IPS-15b (cell line): ENCODE data around the gene TPCN2.
A peak's percentile ranks its signal among the peaks of the same experiment; 100 is the strongest.

Experiments
- H3K27me3 ChIP-seq: one replicate; pipeline ENCODE4 v1.6.1; 2013; ENCODE audit warnings: low read length; ENCODE audit not compliant: control insufficient read depth, insufficient read depth
- H3K36me3 ChIP-seq: one replicate; pipeline ENCODE4 v1.6.1; 2013; ENCODE audit warnings: low read length; ENCODE audit not compliant: control insufficient read depth, insufficient read depth
- H3K4me1 ChIP-seq: one replicate; pipeline ENCODE4 v1.6.1; 2013; ENCODE audit warnings: mild to moderate bottlenecking, low read length; ENCODE audit not compliant: control insufficient read depth, insufficient read depth
- H3K4me3 ChIP-seq: one replicate; pipeline ENCODE4 v1.5.1; 2013; ENCODE audit warnings: low read depth, low read length
- H3K9ac ChIP-seq: one replicate; pipeline ENCODE4 v1.6.1; 2013; ENCODE audit warnings: low read depth, mild to moderate bottlenecking, low read length
- H3K9me3 ChIP-seq: one replicate; pipeline ENCODE4 v1.6.1; 2013; ENCODE audit warnings: mild to moderate bottlenecking, low read length; ENCODE audit not compliant: control insufficient read depth, insufficient read depth

Gene TPCN2

GRCh38 chr11:69012092-69013008, 36.4 kb upstream of the TPCN2 start:
- H3K4me1 ChIP-seq: peaks cover 18% of the 10 kb centered on the region

GRCh38 chr11:69013009-69013951, 35.5 kb upstream of the TPCN2 start, which contains the start of gene MRGPRF:
Gene MRGPRF, minus strand, starts transcription at chr11:69013246. Its CDS starts 3,345 bp downstream, at chr11:69009901.
- H3K9me3 ChIP-seq: no peaks in the 10 kb centered on the region
- peaks cover 16% of the 10 kb centered on the region for H3K4me1 ChIP-seq
- no peaks in the 10 kb centered on the region for H3K27me3 ChIP-seq
- H3K4me3 ChIP-seq: peak within 1 kb of the TSS; percentile 55
- peaks cover 2% of the 10 kb centered on the region for H3K36me3 ChIP-seq
- peak within 1 kb of the TSS; percentile 70 for H3K9ac ChIP-seq

More at GRCh38 chr11:69012092-69013008, 36.4 kb upstream of the TPCN2 start:
- Histone ChIP-seq H3K4me3 (peak overlapping the region; percentile 55), H3K9me3 (no peaks in the 10 kb centered on the region), H3K27me3 (no peaks in the 10 kb centered on the region), H3K36me3 (peaks cover 7% of the 10 kb centered on the region), H3K9ac (peak overlapping the region; percentile 70)

GRCh38 chr11:69014084-69014851, 34.5 kb upstream of the TPCN2 start:
- no peak overlapping the region for H3K9ac ChIP-seq

GRCh38 chr11:69014898-69015549, 33.7 kb upstream of the TPCN2 start:
- no peak overlapping the region for H3K9ac ChIP-seq
- H3K4me1 ChIP-seq: peaks cover 13% of the 10 kb centered on the region
- no peaks in the 10 kb centered on the region for H3K27me3 ChIP-seq
- H3K9me3 ChIP-seq: no peaks in the 10 kb centered on the region
- no peaks in the 10 kb centered on the region for H3K36me3 ChIP-seq
- H3K4me3 ChIP-seq: no peak overlapping the region

More at GRCh38 chr11:69014084-69014851, 34.5 kb upstream of the TPCN2 start:
- H3K4me1 ChIP-seq: peaks cover 14% of the 10 kb centered on the region
- peak overlapping the region; percentile 55 for H3K4me3 ChIP-seq
- H3K36me3 ChIP-seq: no peaks in the 10 kb centered on the region
- no peaks in the 10 kb centered on the region for H3K27me3 ChIP-seq
- no peaks in the 10 kb centered on the region for H3K9me3 ChIP-seq

- Histone ChIP-seq H3K36me3 (no peaks in the 10 kb centered on the region), H3K9ac (no peak overlapping the region), H3K9me3 (no peaks in the 10 kb centered on the region), H3K4me3 (no peak overlapping the region), H3K27me3 (no peaks in the 10 kb centered on the region), H3K4me1 (peaks cover 6% of the 10 kb centered on the region)
These were observed 30.8 kb upstream of the TPCN2 start for GRCh38 chr11:69017951-69018350.

- Histone ChIP-seq H3K9ac (no peak overlapping the region), H3K36me3 (no peaks in the 10 kb centered on the region), H3K9me3 (no peaks in the 10 kb centered on the region), H3K4me1 (peaks cover 6% of the 10 kb centered on the region), H3K27me3 (no peaks in the 10 kb centered on the region), H3K4me3 (no peak overlapping the region)
These were observed 29.8 kb upstream of the TPCN2 start for GRCh38 chr11:69018924-69019323.

- Histone ChIP-seq H3K9ac (no peak overlapping the region), H3K4me3 (no peak overlapping the region), H3K27me3 (no peaks in the 10 kb centered on the region), H3K9me3 (no peaks in the 10 kb centered on the region), H3K4me1 (no peaks in the 10 kb centered on the region), H3K36me3 (no peaks in the 10 kb centered on the region)
These were observed 26.5 kb upstream of the TPCN2 start for GRCh38 chr11:69022260-69022659.

- H3K27me3 ChIP-seq: no peaks in the 10 kb centered on the region
- H3K9ac ChIP-seq: no peak overlapping the region
- no peaks in the 10 kb centered on the region for H3K9me3 ChIP-seq
- no peaks in the 10 kb centered on the region for H3K36me3 ChIP-seq
- H3K4me1 ChIP-seq: no peaks in the 10 kb centered on the region
- no peak overlapping the region for H3K4me3 ChIP-seq
These were observed 24.2 kb upstream of the TPCN2 start for GRCh38 chr11:69024509-69024908.

- Histone ChIP-seq H3K9ac (no peak overlapping the region), H3K9me3 (no peaks in the 10 kb centered on the region), H3K4me1 (no peaks in the 10 kb centered on the region), H3K4me3 (no peak overlapping the region), H3K27me3 (no peaks in the 10 kb centered on the region), H3K36me3 (no peaks in the 10 kb centered on the region)
These were observed 20.9 kb upstream of the TPCN2 start for GRCh38 chr11:69027704-69028372.

- Histone ChIP-seq H3K36me3 (no peaks in the 10 kb centered on the region), H3K27me3 (no peaks in the 10 kb centered on the region), H3K4me1 (peaks cover 1% of the 10 kb centered on the region)
These were observed 18.4 kb upstream of the TPCN2 start for GRCh38 chr11:69030301-69030700.

More at GRCh38 chr11:69030301-69030700, 18.4 kb upstream of the TPCN2 start:
- Histone ChIP-seq H3K9ac (no peak overlapping the region), H3K4me3 (no peak overlapping the region), H3K9me3 (no peaks in the 10 kb centered on the region)
